ENCODE measurements around the gene WRAP53.

The WRAP53 gene

GRCh38 chr17:7684851-7685532, 3.3 kb upstream of the WRAP53 start:
- no peak for DNase-seq

GRCh38 chr17:7685533-7686221, 2.6 kb upstream of the WRAP53 start:
- DNase-seq = peak; percentile 51

- no peak for DNase-seq
Observed at GRCh38 chr17:7686222-7687071, 1.8 kb upstream of the WRAP53 start.

- DNase-seq = no peak
Observed at GRCh38 chr17:7687072-7687907, 987 bp upstream of the WRAP53 start, which contains the start of gene TP53. TSS of gene TP53 (minus strand) at chr17:7687490. CDS start at chr17:7676594, 10,896 bp downstream.

GRCh38 chr17:7688808-7689316, 585 bp downstream of the WRAP53 start:
- no peak for DNase-seq

- DNase-seq = no peak
Observed at GRCh38 chr17:7695586-7695985, 7.3 kb downstream of the WRAP53 start.

DNA sequence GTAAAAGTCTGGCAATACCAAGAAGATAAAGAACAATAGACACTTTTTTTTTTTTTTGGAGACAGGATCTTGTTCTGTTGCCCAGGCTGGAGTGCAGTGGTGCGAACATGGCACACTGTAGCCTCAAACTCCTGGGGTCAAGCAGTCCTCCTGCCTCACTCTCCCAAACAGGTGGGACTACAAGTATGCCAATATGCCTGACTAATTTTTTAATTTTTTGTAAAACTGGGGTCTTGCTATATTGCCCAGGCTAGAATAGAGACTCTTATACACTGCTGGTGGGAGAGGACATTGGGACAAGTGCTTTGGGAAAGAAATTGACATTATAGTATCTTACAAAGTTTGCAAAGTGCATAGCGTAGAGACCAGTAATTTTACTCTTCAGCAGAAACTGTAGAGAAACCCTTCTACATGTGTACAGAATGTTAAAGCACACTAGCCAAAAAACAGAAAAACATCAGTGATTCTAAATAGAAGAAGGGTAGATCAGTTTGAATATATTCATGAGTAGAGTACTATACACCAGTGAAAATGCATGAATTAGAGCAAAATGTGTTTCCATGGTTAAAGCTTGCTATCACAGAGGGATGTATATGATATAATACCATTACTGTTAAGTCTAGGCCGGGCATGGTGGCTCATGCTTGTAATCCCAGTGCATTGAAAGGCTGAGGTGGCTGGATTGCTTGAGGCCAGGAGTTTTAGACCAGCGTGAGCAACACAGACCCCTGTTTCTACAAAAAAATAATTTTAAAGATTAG, 9.7 kb downstream of the WRAP53 start:
- no peak for DNase-seq

DNA sequence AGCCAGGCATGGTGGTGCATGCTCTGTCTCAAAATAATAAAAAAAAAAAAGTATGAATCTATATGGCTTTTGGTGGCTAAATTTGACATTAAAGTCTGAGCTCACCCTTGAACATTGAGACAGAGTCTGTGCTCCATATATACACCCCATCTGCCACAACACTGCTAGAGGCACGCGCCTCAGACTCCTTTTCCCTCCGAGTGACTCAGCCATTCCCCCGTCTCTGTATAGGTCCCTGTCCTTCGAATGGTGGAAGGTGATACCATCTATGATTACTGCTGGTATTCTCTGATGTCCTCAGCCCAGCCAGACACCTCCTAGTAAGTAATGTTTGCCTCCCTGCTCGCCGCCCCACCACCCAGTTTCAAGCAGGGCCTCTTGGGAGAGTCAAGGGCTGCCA, 12.2 kb downstream of the WRAP53 start:
- DNase-seq = no peak

GRCh38 chr17:7701681-7702080, 13.4 kb downstream of the WRAP53 start:
- no peak for DNase-seq

GRCh38 chr17:7702776-7703175, 14.5 kb downstream of the WRAP53 start:
- no peak for DNase-seq

DNA sequence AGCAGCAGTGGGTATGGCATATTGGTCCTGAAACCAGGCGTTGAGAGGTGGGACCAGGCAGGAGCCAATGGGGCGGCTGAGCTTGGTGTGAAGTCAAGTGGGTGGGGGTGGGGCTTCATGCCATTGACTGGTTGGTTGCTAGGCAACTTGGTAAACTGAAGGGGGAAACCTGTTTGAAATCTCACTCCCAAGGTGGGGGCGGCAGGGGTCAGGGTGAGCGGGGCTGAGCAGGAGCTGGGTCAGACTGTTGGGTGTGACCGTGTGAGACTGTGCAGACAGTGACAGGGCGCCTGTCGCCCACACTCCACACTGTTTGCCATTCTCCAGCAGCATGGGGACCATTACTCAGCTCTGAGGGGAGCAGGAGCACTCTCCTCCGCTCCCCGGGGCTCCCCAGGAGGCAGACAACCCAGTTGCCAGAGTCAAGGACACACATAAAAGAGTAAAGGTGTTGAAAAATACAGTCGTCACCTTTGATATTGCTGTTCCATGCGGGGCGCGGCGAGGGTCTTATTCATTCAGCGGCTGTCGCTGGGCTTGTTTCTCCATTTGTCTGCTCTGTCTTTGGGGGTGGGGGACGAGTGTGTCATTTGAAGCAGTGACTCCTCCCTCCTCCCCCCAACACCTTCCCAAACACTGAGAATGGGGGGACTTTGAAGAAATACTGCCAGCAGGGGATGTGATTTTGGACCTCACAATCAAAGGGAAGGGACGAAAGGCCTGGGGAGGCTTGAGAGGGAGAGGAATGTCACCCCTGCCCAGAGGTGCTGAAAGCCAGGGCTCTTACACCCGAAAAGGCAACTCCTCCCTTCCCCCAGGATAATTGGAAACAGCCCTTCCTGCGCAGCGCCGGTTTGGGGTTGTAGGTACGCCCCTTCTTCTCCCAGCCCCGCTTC, 15.6 kb downstream of the WRAP53 start:
- no peak for DNase-seq

- no peak for DNase-seq
Observed at GRCh38 chr17:7704601-7705268, 16.5 kb downstream of the WRAP53 start, which contains the start of gene EFNB3. TSS of gene EFNB3 (plus strand) at chr17:7705202. CDS start at chr17:7705599, 397 bp downstream.

GRCh38 chr17:7705269-7706255, 17.3 kb downstream of the WRAP53 start:
- DNase-seq = no peak

DNA sequence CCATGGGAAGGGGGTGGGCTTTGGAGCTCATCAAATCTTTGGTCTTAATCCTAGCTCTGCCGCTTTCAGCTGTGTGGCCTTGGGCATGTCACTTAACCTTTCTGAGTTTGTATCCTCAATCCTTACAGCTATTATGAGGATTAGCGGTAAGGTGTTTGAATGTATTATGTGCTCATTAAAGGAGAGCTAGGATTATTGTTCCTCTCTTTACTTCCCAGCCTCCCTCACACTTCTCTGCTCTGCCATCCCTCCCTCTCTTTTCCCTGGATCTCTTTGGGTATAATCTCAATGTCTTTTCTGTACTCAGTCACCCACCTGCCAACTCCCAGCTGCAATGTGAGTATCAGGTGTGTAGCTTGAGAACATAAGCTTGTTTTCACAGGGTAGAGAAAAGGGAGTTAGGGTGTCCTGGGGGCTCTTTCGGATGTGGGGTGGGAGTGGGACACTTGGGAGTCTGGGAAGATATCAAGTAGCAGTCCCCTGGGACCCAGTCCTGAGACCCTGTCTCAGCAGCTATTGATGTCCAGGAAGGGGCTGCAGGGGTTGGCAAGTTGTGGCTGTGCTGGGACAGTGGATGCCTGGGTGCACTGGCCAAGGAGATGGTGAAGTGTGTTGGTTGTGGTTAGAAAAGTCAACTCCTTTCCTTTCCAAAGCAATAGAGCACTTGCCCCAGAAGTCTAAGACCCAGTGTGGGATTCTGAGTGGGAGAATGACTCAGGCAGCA, 18.5 kb downstream of the WRAP53 start:
- no peak for DNase-seq

- DNase-seq = no peak
Observed at GRCh38 chr17:7707446-7707845, 19.2 kb downstream of the WRAP53 start.

GRCh38 chr17:7707858-7708750, 19.8 kb downstream of the WRAP53 start:
- no peak for DNase-seq

DNA sequence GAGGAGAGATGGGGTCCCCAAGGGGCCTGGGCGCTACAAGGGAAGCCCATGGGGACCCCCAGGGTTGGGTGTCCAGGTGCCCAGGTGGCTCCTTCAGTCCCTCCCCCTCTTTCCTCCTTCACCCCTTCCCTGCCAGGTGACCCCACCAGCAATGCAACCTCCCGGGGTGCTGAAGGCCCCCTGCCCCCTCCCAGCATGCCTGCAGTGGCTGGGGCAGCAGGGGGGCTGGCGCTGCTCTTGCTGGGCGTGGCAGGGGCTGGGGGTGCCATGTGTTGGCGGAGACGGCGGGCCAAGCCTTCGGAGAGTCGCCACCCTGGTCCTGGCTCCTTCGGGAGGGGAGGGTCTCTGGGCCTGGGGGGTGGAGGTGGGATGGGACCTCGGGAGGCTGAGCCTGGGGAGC, 20.8 kb downstream of the WRAP53 start:
- no peak for DNase-seq

All from 8988T (cell line).